ENCODE results near the gene RPL35A.
"Not testable (repeated sequence)": the region's sequence is repeated elsewhere in the genome, so short reads cannot be mapped to it uniquely, and the experiment has no call there.

The RPL35A gene

DNA sequence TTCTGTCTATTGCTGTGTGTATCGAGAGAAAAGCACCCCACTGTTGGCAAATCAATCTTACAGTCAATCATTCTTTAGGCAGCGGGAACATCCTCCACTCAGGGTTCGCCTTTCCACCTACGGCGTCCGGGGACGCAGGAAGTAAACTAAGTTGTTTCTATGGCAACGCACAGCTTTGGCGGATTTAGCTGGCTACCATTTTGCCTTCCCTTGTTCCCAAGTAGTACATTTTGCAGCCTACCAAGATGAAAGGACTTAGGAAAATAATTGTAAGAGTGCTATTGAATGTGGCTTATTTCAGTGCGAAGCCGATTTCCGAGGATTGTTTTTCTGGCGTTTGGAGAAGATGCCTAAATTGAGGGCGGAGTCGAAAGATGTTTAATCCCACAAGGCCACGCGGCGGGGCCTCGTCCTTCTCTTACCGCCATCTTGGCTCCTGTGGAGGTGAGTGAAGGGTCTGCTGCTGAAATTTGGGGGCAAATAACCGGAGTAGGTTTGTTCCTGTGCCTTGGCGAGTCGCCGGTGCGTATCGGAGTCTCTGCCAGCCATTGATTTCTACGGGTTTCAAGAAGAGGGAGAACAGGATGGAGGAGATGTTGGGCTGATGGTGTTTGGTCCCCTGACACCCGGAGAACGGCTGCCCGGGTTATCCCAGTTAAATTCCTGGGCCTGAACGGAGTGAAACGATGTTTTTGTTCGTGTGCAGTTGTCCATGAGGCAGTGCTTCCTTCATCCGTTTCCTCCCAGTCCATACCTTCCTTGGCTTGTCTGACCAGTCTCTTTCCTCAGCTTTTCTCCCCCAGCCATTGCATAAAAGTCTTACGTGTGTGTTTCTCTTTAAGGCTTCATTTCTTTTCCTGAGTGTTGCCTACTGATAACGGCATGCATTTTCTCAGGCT lies at the start of gene RPL35A:
TSS of gene RPL35A (plus strand) at position 413 of the 899 bp plus-strand sequence. CDS start 778 bp downstream, outside the sequence.
- Histone ChIP-seq H3K27ac (ENCODE audit: low read length) (peak within 1 kb of the TSS; percentile 99), H3K36me3 (ENCODE audit: control insufficient read depth in 1 of 2, insufficient read depth in 2 of 2, low read length in 2 of 2) (peaks cover 20 to 41% of the 10 kb centered on the region in 2 donors), H3K9me3 (ENCODE audit: control insufficient read depth in 1 of 2, low read length in 2 of 2) (no peaks in the 10 kb centered on the region), H3K27me3 (ENCODE audit: low read depth, low read length) (no peaks in the 10 kb centered on the region), H3K4me1 (ENCODE audit: control insufficient read depth in 1 of 2, insufficient read depth in 2 of 2, low read length in 2 of 2) (peaks cover 0 to 35% of the 10 kb centered on the region in 2 donors), H3K4me3 (ENCODE audit: low read depth in 1 of 2, low read length in 2 of 2) (peak within 1 kb of the TSS; percentile 89 to 100)

- H3K27ac ChIP-seq (ENCODE audit: low read length), result no peak overlapping the region
- no peak overlapping the region for H3K4me3 ChIP-seq (ENCODE audit: low read depth in 1 of 2, low read length in 2 of 2)
- H3K36me3 ChIP-seq (ENCODE audit: control insufficient read depth in 1 of 2, insufficient read depth in 2 of 2, low read length in 2 of 2), result no peaks in the 10 kb centered on the region
- H3K9me3 ChIP-seq (ENCODE audit: control insufficient read depth in 1 of 2, low read length in 2 of 2), result no peaks in the 10 kb centered on the region
- H3K4me1 ChIP-seq (ENCODE audit: control insufficient read depth in 1 of 2, insufficient read depth in 2 of 2, low read length in 2 of 2), result peaks cover 0 to 3% of the 10 kb centered on the region in 2 donors
- no peaks in the 10 kb centered on the region for H3K27me3 ChIP-seq (ENCODE audit: low read depth, low read length)
Observed at GRCh38 chr3:197901626-197902025, 48.4 kb upstream of the RPL35A start.

GRCh38 chr3:197906023-197906849 lies 43.8 kb upstream of the RPL35A start:
- peaks cover 0 to 5% of the 10 kb centered on the region in 2 donors for H3K4me1 ChIP-seq (ENCODE audit: control insufficient read depth in 1 of 2, insufficient read depth in 2 of 2, low read length in 2 of 2)
- H3K27me3 ChIP-seq (ENCODE audit: low read depth, low read length), result no peaks in the 10 kb centered on the region
- H3K4me3 ChIP-seq (ENCODE audit: low read depth in 1 of 2, low read length in 2 of 2), result peak overlapping the region in 1 of 2 donors; percentile 17
- H3K27ac ChIP-seq (ENCODE audit: low read length), result no peak overlapping the region
- H3K36me3 ChIP-seq (ENCODE audit: control insufficient read depth in 1 of 2, insufficient read depth in 2 of 2, low read length in 2 of 2), result no peaks in the 10 kb centered on the region
- no peaks in the 10 kb centered on the region for H3K9me3 ChIP-seq (ENCODE audit: control insufficient read depth in 1 of 2, low read length in 2 of 2)

DNA sequence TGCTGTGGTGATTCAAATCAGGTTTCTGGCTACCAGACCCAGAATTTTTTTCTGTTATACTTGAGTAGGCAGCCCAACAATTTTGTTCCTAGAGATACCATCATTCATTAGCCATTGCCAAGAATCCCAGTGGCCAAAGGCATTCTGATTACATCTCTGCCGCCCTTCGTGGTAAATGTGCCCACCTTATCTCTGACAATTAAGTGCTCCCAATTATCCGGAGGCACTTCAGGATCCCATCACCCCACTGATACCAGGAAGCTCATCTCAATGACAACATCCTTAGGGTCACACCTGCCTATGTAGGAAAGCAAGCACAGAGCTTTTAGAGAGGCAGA lies 43.2 kb upstream of the RPL35A start:
- Histone ChIP-seq H3K27ac (ENCODE audit: low read length) (no peak overlapping the region), H3K4me3 (ENCODE audit: low read depth in 1 of 2, low read length in 2 of 2) (no peak overlapping the region)

GRCh38 chr3:197907196-197907595 lies 42.8 kb upstream of the RPL35A start:
- Histone ChIP-seq H3K4me1 (ENCODE audit: control insufficient read depth in 1 of 2, insufficient read depth in 2 of 2, low read length in 2 of 2) (peaks cover 0 to 5% of the 10 kb centered on the region in 2 donors), H3K27ac (ENCODE audit: low read length) (no peak overlapping the region), H3K27me3 (ENCODE audit: low read depth, low read length) (no peaks in the 10 kb centered on the region), H3K4me3 (ENCODE audit: low read depth in 1 of 2, low read length in 2 of 2) (no peak overlapping the region), H3K9me3 (ENCODE audit: control insufficient read depth in 1 of 2, low read length in 2 of 2) (no peaks in the 10 kb centered on the region), H3K36me3 (ENCODE audit: control insufficient read depth in 1 of 2, insufficient read depth in 2 of 2, low read length in 2 of 2) (no peaks in the 10 kb centered on the region)

More for the DNA sequence above, 43.2 kb upstream of the RPL35A start:
- Histone ChIP-seq H3K9me3 (ENCODE audit: control insufficient read depth in 1 of 2, low read length in 2 of 2) (no peaks in the 10 kb centered on the region), H3K27me3 (ENCODE audit: low read depth, low read length) (no peaks in the 10 kb centered on the region), H3K4me1 (ENCODE audit: control insufficient read depth in 1 of 2, insufficient read depth in 2 of 2, low read length in 2 of 2) (peaks cover 0 to 5% of the 10 kb centered on the region in 2 donors), H3K36me3 (ENCODE audit: control insufficient read depth in 1 of 2, insufficient read depth in 2 of 2, low read length in 2 of 2) (no peaks in the 10 kb centered on the region)

DNA sequence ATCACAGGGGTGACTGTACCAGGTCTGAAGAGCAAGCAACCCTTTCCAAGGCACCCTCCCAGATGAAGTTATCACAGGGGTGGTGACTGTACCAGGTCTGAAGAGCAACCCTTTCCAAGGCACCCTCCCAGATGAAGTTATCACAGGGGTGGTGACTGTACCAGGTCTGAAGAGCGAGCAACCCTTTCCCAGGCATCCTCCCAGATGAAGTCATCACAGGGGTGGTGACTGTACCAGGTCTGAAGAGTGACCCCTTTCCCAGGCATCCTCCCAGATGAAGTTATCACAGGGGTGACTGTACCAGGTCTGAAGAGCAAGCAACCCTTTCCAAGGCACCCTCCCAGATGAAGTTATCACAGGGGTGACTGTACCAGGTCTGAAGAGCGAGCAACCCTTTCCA lies 41.4 kb upstream of the RPL35A start:
- H3K36me3 ChIP-seq (ENCODE audit: control insufficient read depth in 1 of 2, insufficient read depth in 2 of 2, low read length in 2 of 2); H3K4me1 ChIP-seq (ENCODE audit: control insufficient read depth in 1 of 2, insufficient read depth in 2 of 2, low read length in 2 of 2); H3K27me3 ChIP-seq (ENCODE audit: low read depth, low read length); H3K4me3 ChIP-seq (ENCODE audit: low read depth in 1 of 2, low read length in 2 of 2); H3K27ac ChIP-seq (ENCODE audit: low read length); H3K9me3 ChIP-seq (ENCODE audit: control insufficient read depth in 1 of 2, low read length in 2 of 2): not testable (repeated sequence)

GRCh38 chr3:197908957-197909701 lies 40.9 kb upstream of the RPL35A start:
- H3K27ac ChIP-seq (ENCODE audit: low read length), result no peak overlapping the region
- peaks cover 0 to 5% of the 10 kb centered on the region in 2 donors for H3K4me1 ChIP-seq (ENCODE audit: control insufficient read depth in 1 of 2, insufficient read depth in 2 of 2, low read length in 2 of 2)
- no peaks in the 10 kb centered on the region for H3K27me3 ChIP-seq (ENCODE audit: low read depth, low read length)
- H3K36me3 ChIP-seq (ENCODE audit: control insufficient read depth in 1 of 2, insufficient read depth in 2 of 2, low read length in 2 of 2), result no peaks in the 10 kb centered on the region
- H3K9me3 ChIP-seq (ENCODE audit: control insufficient read depth in 1 of 2, low read length in 2 of 2), result no peaks in the 10 kb centered on the region
- H3K4me3 ChIP-seq (ENCODE audit: low read depth in 1 of 2, low read length in 2 of 2), result no peak overlapping the region

GRCh38 chr3:197912741-197913476 lies 37.1 kb upstream of the RPL35A start:
- Histone ChIP-seq H3K9me3 (ENCODE audit: control insufficient read depth in 1 of 2, low read length in 2 of 2) (no peaks in the 10 kb centered on the region), H3K4me1 (ENCODE audit: control insufficient read depth in 1 of 2, insufficient read depth in 2 of 2, low read length in 2 of 2) (no peaks in the 10 kb centered on the region), H3K27me3 (ENCODE audit: low read depth, low read length) (no peaks in the 10 kb centered on the region), H3K27ac (ENCODE audit: low read length) (no peak overlapping the region), H3K4me3 (ENCODE audit: low read depth in 1 of 2, low read length in 2 of 2) (no peak overlapping the region), H3K36me3 (ENCODE audit: control insufficient read depth in 1 of 2, insufficient read depth in 2 of 2, low read length in 2 of 2) (no peaks in the 10 kb centered on the region)

DNA sequence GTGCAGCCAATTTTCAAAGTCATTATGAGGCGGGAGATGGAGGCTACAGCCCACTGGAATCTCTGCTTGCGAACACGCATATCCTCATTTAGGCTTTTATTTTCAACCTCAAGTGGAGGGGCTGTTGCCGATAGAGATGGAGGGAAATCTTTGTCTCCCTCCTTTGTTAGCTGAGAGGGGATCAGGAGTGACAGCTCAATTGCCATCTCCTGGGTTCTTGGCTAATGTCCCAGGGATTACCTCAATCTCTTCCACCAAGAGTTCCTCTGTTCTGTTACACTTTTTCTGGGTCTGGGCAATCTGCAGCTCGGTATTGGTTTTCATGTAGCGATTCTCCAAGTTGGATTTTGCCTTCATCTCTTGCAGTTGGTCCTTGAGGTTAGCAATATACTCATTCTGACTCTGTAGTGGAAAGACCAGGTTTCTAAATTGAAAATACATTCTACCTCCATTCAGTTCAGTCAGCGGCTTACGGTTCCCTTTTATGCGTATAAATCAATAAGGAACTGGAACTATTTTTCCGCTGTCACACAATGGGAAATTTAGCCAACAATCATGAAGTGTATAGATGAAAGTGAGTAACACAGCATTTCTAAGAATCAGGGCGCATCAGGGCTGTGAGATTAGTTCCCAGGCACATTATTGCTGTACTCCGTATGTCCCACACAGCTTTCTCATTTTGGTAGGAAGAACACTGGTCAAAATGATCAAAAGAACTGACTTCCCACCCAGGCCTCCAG lies 36.2 kb upstream of the RPL35A start:
- Histone ChIP-seq H3K27ac (ENCODE audit: low read length) (no peak overlapping the region), H3K27me3 (ENCODE audit: low read depth, low read length) (no peaks in the 10 kb centered on the region), H3K9me3 (ENCODE audit: control insufficient read depth in 1 of 2, low read length in 2 of 2) (no peaks in the 10 kb centered on the region), H3K36me3 (ENCODE audit: control insufficient read depth in 1 of 2, insufficient read depth in 2 of 2, low read length in 2 of 2) (no peaks in the 10 kb centered on the region), H3K4me1 (ENCODE audit: control insufficient read depth in 1 of 2, insufficient read depth in 2 of 2, low read length in 2 of 2) (no peaks in the 10 kb centered on the region), H3K4me3 (ENCODE audit: low read depth in 1 of 2, low read length in 2 of 2) (no peak overlapping the region)

All from muscle layer of duodenum (tissue), 2 donors.